GM23338 (cell line): ENCODE results near the gene CCNA2. TPM values are rescaled to one million over a fixed set of nuclear protein-coding genes. Genes with fewer than 3 reads are reported as not detected.

ENCODE experiments used
- ATAC-seq: fragments of 200-7000 bp; cut with Tn5 transposase; 3 replicates; pipeline ENCODE4 v1.9.1; 2020
- DNase-seq: peaks from one replicate; pipeline ENCODE4 v3.0.0-alpha.2; 2015; ENCODE audit warnings: low spot score
- H2AFZ ChIP-seq: fragments of 200-600 bp; sonication (generic); 2 replicates; pipeline ENCODE4 v1.8.0; 2016; ENCODE audit warnings: antibody characterized with exemption, mild to moderate bottlenecking, moderate library complexity
- H3F3A ChIP-seq: fragments of 200-600 bp; sonication (generic); replicated peaks from 2 replicates; pipeline ENCODE4 v1.8.0; 2017; ENCODE audit warnings: antibody characterized with exemption, mixed run types, low read depth
- H3K27ac ChIP-seq: fragments of 200-600 bp; sonication (generic); 2 replicates; pipeline ENCODE4 v1.6.1; 2016; ENCODE audit warnings: low read depth
- H3K27me3 ChIP-seq: fragments of 200-600 bp; sonication (generic); 2 replicates; pipeline ENCODE4 v1.8.0; 2016; ENCODE audit warnings: mild to moderate bottlenecking, mixed run types, moderate library complexity; ENCODE audit not compliant: insufficient read depth
- H3K36me3 ChIP-seq: fragments of 200-600 bp; sonication (generic); 2 replicates; pipeline ENCODE4 v1.8.0; 2016; ENCODE audit warnings: mild to moderate bottlenecking; ENCODE audit not compliant: insufficient read depth
- H3K4me1 ChIP-seq: fragments of 200-600 bp; sonication (generic); 2 replicates; pipeline ENCODE4 v1.8.0; 2016; ENCODE audit warnings: mild to moderate bottlenecking, moderate library complexity; ENCODE audit not compliant: insufficient read depth
- H3K4me2 ChIP-seq: fragments of 200-600 bp; sonication (generic); 2 replicates; pipeline ENCODE4 v1.7.1; 2017; ENCODE audit warnings: mixed run types
- H3K4me3 ChIP-seq: fragments of 200-600 bp; sonication (generic); 2 replicates; pipeline ENCODE4 v1.6.1; 2016; ENCODE audit warnings: mixed run types
- H3K79me2 ChIP-seq: fragments of 200-600 bp; sonication (generic); replicated peaks from 2 replicates; pipeline ENCODE4 v1.8.0; 2017; ENCODE audit warnings: mild to moderate bottlenecking; ENCODE audit not compliant: insufficient read depth
- H3K9me2 ChIP-seq: fragments of 200-600 bp; sonication (generic); 2 replicates; pipeline ENCODE4 v1.8.0; 2017; ENCODE audit not compliant: insufficient read depth
- H4K20me1 ChIP-seq: fragments of 200-600 bp; sonication (generic); replicated peaks from 2 replicates; pipeline ENCODE4 v1.8.0; 2017; ENCODE audit warnings: mild to moderate bottlenecking; ENCODE audit not compliant: insufficient read depth
- H3K27ac Mint-ChIP-seq: 2 replicates; pipeline ENCODE4 v1.8.0; 2020; ENCODE audit warnings: inconsistent platforms, mild to moderate bottlenecking, moderate library complexity, mixed read lengths
- H3K27me3 Mint-ChIP-seq: 3 replicates; pipeline ENCODE4 v1.8.0; 2022; ENCODE audit warnings: low read depth, mild to moderate bottlenecking, moderate library complexity, mixed read lengths, inconsistent platforms; ENCODE audit not compliant: insufficient read depth, poor library complexity
- H3K36me3 Mint-ChIP-seq: 3 replicates; pipeline ENCODE4 v1.8.0; 2021; ENCODE audit warnings: low read depth, mild to moderate bottlenecking, inconsistent platforms, moderate library complexity, mixed read lengths
- H3K4me1 Mint-ChIP-seq: 3 replicates; pipeline ENCODE4 v1.8.0; 2020; ENCODE audit warnings: mild to moderate bottlenecking, inconsistent platforms, mixed read lengths
- H3K4me3 Mint-ChIP-seq: 3 replicates; pipeline ENCODE4 v1.8.0; 2021; ENCODE audit warnings: moderate library complexity, mild to moderate bottlenecking, inconsistent platforms, mixed read lengths
- H3K9me3 Mint-ChIP-seq: 3 replicates; pipeline ENCODE4 v1.8.0; 2020; ENCODE audit warnings: moderate library complexity, mild to moderate bottlenecking, inconsistent platforms, mixed read lengths
- CREB1 ChIP-seq: fragments of 250-450 bp; sonication (Bioruptor Pico); IDR thresholded peaks from 2 replicates; pipeline ENCODE4 v1.5.0; 2020; ENCODE audit warnings: low read depth, mild to moderate bottlenecking, moderate library complexity
- EZH2phosphoT487 ChIP-seq: fragments of 200-600 bp; sonication (generic); IDR thresholded peaks from one replicate; pipeline ENCODE4 v1.8.1; 2018; ENCODE audit warnings: antibody characterized with exemption; ENCODE audit not compliant: unreplicated experiment
- JUNB ChIP-seq: IDR thresholded peaks from one replicate; pipeline ENCODE4 v1.6.1; 2016; ENCODE audit warnings: antibody characterized with exemption; ENCODE audit not compliant: unreplicated experiment
- NANOG ChIP-seq: IDR thresholded peaks from 2 replicates; pipeline ENCODE4 v1.6.1; 2016; ENCODE audit warnings: antibody characterized with exemption, borderline replicate concordance
- POLR2AphosphoS5 ChIP-seq: IDR thresholded peaks from 2 replicates; pipeline ENCODE4 v1.6.1; 2016; ENCODE audit warnings: antibody characterized with exemption, low read depth
- STAT1 ChIP-seq: IDR thresholded peaks from one replicate; pipeline ENCODE4 v1.6.1; 2016; ENCODE audit warnings: antibody characterized with exemption; ENCODE audit not compliant: unreplicated experiment
- ZNF114 ChIP-seq: fragments of 250-450 bp; sonication (Bioruptor Pico); IDR thresholded peaks from 2 replicates; pipeline ENCODE4 v1.5.0; 2020; ENCODE audit warnings: mild to moderate bottlenecking, moderate library complexity
- ZNF331 ChIP-seq: fragments of 250-450 bp; sonication (Bioruptor Pico); IDR thresholded peaks from 2 replicates; pipeline ENCODE4 v1.5.0; 2020; ENCODE audit warnings: low read depth, mild to moderate bottlenecking, moderate library complexity
- polyA plus RNA-seq: library from polyadenylated mRNA; unstranded; fragments of >200 nt; fragmentation: Nextera tagmentation; extraction: Ambion mirVana; gene quantifications from 2 replicates; pipeline ENCODE4 v1.2.1, GENCODE V29; 2016
- total RNA-seq: library from RNA; depleted of rRNA; stranded (reverse); fragments of >200 nt; shearing (Covaris generic); gene quantifications from 2 replicates; pipeline ENCODE4 v1.2.3, GENCODE V29; 2014
- TF ChIP-seq, protein P1 (sequence below): IDR thresholded peaks from 2 replicates; pipeline ENCODE4 v1.6.1; 2016; ENCODE audit warnings: antibody characterized with exemption
- TF ChIP-seq, protein P2 (sequence below): fragments of 250-450 bp; sonication (Bioruptor Pico); IDR thresholded peaks from 2 replicates; pipeline ENCODE4 v1.5.0; 2020; ENCODE audit warnings: mild to moderate bottlenecking, moderate library complexity
- TF ChIP-seq, protein P3 (sequence below): IDR thresholded peaks from one replicate; pipeline ENCODE4 v1.6.1; 2018; ENCODE audit warnings: antibody characterized with exemption; ENCODE audit not compliant: unreplicated experiment
- TF ChIP-seq, protein P4 (sequence below), 2 experiments: fragments of 200-600 bp in 1 of 2; sonication (generic) in 1 of 2; conservative IDR thresholded peaks; 2 replicates each; pipeline versions ENCODE4 v1.5.1 to v1.6.1; 2016 to 2017; ENCODE audit warnings: antibody characterized with exemption in 2 of 2, low read depth in 2 of 2, mild to moderate bottlenecking in 2 of 2, moderate library complexity in 1 of 2

The CCNA2 gene
- total and polyA plus RNA-seq, 2 experiments from 2014 or later, result 60.5 to 160 TPM

DNA sequence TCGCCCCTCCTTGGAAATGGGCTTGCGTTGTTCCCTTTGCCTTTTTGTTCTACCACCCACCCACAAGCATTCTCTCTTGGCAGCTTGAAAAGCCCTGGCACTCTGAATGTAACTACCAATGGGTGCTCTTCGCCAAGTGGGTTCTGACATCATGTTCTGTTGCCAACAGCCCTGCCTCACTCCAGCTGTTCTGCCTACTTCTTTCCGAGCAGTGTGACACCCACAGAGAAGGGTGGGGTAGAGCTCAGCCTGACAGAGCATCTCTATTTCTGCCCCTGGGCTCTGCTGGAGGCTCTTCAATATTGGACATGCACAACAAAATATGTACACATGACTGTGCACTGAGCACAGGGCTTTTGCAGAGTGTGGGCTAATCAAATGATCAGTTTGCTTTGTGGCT is 38.2 kb downstream of the CCNA2 start:
- no peaks in the 10 kb centered on the region for H3K36me3 ChIP-seq
- no peak overlapping the region for H3K4me2 ChIP-seq
- Mint-ChIP-seq H3K27me3 (no peaks in the 10 kb centered on the region), H3K4me1 (peaks cover 8% of the 10 kb centered on the region), H3K9me3 (no peaks in the 10 kb centered on the region), H3K36me3 (no peaks in the 10 kb centered on the region), H3K27ac (no peak overlapping the region), H3K4me3 (no peak overlapping the region)
- TF ChIP-seq JUNB (no peak), ZNF114 (CRISPR knock-in tag) (no peak), ZNF331 (no peak), STAT1 (no peak), NANOG (no peak), CREB1 (no peak), EZH2phosphoT487 (no peak), POLR2AphosphoS5 (no peak)
- TF ChIP-seq, protein P1, sequence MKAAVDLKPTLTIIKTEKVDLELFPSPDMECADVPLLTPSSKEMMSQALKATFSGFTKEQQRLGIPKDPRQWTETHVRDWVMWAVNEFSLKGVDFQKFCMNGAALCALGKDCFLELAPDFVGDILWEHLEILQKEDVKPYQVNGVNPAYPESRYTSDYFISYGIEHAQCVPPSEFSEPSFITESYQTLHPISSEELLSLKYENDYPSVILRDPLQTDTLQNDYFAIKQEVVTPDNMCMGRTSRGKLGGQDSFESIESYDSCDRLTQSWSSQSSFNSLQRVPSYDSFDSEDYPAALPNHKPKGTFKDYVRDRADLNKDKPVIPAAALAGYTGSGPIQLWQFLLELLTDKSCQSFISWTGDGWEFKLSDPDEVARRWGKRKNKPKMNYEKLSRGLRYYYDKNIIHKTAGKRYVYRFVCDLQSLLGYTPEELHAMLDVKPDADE, result no peak
- TF ChIP-seq, protein P2, sequence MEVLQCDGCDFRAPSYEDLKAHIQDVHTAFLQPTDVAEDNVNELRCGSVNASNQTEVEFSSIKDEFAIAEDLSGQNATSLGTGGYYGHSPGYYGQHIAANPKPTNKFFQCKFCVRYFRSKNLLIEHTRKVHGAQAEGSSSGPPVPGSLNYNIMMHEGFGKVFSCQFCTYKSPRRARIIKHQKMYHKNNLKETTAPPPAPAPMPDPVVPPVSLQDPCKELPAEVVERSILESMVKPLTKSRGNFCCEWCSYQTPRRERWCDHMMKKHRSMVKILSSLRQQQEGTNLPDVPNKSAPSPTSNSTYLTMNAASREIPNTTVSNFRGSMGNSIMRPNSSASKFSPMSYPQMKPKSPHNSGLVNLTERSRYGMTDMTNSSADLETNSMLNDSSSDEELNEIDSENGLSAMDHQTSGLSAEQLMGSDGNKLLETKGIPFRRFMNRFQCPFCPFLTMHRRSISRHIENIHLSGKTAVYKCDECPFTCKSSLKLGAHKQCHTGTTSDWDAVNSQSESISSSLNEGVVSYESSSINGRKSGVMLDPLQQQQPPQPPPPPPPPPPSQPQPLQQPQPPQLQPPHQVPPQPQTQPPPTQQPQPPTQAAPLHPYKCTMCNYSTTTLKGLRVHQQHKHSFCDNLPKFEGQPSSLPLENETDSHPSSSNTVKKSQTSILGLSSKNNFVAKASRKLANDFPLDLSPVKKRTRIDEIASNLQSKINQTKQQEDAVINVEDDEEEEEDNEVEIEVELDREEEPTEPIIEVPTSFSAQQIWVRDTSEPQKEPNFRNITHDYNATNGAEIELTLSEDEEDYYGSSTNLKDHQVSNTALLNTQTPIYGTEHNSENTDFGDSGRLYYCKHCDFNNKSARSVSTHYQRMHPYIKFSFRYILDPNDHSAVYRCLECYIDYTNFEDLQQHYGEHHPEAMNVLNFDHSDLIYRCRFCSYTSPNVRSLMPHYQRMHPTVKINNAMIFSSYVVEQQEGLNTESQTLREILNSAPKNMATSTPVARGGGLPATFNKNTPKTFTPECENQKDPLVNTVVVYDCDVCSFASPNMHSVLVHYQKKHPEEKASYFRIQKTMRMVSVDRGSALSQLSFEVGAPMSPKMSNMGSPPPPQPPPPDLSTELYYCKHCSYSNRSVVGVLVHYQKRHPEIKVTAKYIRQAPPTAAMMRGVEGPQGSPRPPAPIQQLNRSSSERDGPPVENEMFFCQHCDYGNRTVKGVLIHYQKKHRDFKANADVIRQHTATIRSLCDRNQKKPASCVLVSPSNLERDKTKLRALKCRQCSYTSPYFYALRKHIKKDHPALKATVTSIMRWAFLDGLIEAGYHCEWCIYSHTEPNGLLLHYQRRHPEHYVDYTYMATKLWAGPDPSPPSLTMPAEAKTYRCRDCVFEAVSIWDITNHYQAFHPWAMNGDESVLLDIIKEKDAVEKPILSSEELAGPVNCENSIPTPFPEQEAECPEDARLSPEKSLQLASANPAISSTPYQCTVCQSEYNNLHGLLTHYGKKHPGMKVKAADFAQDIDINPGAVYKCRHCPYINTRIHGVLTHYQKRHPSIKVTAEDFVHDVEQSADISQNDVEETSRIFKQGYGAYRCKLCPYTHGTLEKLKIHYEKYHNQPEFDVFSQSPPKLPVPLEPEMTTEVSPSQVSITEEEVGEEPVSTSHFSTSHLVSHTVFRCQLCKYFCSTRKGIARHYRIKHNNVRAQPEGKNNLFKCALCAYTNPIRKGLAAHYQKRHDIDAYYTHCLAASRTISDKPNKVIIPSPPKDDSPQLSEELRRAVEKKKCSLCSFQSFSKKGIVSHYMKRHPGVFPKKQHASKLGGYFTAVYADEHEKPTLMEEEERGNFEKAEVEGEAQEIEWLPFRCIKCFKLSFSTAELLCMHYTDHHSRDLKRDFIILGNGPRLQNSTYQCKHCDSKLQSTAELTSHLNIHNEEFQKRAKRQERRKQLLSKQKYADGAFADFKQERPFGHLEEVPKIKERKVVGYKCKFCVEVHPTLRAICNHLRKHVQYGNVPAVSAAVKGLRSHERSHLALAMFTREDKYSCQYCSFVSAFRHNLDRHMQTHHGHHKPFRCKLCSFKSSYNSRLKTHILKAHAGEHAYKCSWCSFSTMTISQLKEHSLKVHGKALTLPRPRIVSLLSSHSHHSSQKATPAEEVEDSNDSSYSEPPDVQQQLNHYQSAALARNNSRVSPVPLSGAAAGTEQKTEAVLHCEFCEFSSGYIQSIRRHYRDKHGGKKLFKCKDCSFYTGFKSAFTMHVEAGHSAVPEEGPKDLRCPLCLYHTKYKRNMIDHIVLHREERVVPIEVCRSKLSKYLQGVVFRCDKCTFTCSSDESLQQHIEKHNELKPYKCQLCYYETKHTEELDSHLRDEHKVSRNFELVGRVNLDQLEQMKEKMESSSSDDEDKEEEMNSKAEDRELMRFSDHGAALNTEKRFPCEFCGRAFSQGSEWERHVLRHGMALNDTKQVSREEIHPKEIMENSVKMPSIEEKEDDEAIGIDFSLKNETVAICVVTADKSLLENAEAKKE (CRISPR knock-in tag), result no peak
- TF ChIP-seq, protein P3, sequence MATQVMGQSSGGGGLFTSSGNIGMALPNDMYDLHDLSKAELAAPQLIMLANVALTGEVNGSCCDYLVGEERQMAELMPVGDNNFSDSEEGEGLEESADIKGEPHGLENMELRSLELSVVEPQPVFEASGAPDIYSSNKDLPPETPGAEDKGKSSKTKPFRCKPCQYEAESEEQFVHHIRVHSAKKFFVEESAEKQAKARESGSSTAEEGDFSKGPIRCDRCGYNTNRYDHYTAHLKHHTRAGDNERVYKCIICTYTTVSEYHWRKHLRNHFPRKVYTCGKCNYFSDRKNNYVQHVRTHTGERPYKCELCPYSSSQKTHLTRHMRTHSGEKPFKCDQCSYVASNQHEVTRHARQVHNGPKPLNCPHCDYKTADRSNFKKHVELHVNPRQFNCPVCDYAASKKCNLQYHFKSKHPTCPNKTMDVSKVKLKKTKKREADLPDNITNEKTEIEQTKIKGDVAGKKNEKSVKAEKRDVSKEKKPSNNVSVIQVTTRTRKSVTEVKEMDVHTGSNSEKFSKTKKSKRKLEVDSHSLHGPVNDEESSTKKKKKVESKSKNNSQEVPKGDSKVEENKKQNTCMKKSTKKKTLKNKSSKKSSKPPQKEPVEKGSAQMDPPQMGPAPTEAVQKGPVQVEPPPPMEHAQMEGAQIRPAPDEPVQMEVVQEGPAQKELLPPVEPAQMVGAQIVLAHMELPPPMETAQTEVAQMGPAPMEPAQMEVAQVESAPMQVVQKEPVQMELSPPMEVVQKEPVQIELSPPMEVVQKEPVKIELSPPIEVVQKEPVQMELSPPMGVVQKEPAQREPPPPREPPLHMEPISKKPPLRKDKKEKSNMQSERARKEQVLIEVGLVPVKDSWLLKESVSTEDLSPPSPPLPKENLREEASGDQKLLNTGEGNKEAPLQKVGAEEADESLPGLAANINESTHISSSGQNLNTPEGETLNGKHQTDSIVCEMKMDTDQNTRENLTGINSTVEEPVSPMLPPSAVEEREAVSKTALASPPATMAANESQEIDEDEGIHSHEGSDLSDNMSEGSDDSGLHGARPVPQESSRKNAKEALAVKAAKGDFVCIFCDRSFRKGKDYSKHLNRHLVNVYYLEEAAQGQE, result no peak
- TF ChIP-seq, protein P4, sequence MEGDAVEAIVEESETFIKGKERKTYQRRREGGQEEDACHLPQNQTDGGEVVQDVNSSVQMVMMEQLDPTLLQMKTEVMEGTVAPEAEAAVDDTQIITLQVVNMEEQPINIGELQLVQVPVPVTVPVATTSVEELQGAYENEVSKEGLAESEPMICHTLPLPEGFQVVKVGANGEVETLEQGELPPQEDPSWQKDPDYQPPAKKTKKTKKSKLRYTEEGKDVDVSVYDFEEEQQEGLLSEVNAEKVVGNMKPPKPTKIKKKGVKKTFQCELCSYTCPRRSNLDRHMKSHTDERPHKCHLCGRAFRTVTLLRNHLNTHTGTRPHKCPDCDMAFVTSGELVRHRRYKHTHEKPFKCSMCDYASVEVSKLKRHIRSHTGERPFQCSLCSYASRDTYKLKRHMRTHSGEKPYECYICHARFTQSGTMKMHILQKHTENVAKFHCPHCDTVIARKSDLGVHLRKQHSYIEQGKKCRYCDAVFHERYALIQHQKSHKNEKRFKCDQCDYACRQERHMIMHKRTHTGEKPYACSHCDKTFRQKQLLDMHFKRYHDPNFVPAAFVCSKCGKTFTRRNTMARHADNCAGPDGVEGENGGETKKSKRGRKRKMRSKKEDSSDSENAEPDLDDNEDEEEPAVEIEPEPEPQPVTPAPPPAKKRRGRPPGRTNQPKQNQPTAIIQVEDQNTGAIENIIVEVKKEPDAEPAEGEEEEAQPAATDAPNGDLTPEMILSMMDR (conservative IDR thresholded peaks at IDR 0.05; ENCODE audit: low read depth in 2 of 2), result no peak
- H2AFZ ChIP-seq, result 0 out of 2 replicates have a peak overlapping the region, but pooled peaks have one; percentile 38
- no peaks in the 10 kb centered on the region for H3K27me3 ChIP-seq
- no peaks in the 10 kb centered on the region for H4K20me1 ChIP-seq
- H3K79me2 ChIP-seq, result no peaks in the 10 kb centered on the region
- ATAC-seq (no peak), DNase-seq (no peak)
- no peak overlapping the region for H3K4me3 ChIP-seq
- no peak overlapping the region for H3K27ac ChIP-seq
- no peaks in the 10 kb centered on the region for H3K4me1 ChIP-seq
- H3K9me2 ChIP-seq, result no peaks in the 10 kb centered on the region
- H3F3A ChIP-seq, result no peaks in the 10 kb centered on the region
